Measurements from ENCODE around the gene CEP72.
"Not testable (repeated sequence)": the region's sequence is repeated elsewhere in the genome, so short reads cannot be mapped to it uniquely, and the experiment has no call there.

Gene CEP72

DNA sequence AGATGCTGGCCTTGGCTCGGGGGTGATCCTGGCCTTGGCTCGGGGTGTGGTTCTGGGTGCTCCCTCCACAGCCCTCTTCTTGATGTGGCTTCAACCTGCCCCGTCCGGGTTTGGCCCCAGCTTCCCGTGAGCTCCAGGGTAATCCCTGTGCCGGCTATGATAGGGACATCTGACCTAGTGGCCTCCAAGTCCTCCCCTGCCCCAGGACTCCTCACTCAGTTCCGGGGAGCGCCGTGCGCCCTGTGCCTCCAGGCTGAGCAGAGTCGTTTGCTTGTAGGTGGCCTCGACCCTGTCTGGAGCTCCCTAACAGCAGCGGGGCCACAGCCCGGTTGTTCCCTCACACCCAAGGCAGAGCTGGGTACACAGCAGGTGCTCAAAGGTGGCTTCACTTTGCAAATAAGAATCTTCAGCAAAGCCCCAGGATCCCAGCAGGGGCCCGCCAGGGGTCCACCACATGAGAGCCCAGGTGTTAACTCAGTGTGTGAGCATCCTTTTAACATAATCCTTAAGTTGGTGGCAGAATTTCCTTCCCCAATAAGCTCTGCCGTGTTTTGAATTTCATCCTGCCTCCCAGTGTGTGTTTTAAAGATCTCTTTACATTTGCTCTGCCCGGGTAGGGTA lies 32.3 kb upstream of the CEP72 start:
- no peak for DNase-seq (ENCODE audit: low spot score)

DNA sequence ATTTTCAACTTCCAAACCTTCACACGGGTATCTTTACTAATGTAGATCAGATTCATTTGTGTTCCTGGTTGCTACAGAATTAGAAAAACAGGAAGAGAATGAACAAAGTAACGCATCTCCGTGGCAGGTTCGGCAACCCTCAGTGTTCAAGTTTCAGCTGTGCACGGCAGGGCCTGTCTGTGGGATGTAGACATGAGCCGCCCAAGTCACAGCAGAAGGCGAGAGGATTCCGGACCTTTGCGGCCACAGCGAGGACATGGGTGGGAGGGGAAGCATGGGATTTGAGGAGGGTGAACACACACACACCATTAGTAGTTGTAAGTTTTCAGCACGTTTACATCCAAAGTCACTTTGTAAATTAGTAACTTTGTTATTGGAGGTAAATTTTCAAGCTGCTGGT lies 31.7 kb upstream of the CEP72 start:
- no peak for DNase-seq (ENCODE audit: low spot score)

DNA sequence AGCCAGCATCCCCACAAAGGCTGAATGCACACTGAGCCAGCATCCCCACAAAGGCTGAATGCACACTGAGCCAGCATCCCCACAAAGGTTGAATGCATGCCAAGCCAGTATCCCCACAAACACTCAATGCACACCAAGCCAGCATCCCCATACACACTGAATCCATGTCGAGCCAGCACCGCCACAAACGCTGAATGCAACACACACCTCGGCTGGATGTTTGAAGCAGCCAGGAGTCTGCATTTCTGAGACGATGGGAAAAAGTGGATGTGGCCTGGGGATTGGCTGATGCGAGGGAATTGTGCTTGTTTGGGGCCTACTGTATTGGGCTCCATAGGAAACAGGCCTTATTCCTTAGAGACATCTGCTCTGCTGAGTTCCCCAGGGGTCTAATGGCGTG lies 30.9 kb upstream of the CEP72 start:
- no peak for DNase-seq (ENCODE audit: low spot score)

DNA sequence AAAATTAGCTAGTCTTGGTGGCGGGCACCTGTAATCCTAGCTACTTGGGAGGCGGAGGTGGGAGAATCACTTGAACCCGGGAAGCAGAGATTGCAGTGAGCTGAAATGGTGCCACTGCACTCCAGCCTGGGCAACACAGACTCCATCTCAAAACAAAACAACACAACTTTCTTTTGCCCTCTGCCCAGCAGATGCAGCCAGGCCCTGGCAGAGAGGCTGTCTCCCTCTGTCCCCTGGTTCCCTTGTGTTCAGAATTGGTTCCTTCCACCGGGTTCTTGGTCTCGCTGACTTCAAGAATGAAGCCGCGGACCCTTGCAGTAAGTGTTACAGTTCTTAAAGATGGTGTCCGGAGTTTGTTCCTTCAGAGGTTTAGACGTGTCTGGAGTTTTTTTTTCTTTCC lies 30.2 kb upstream of the CEP72 start:
- DNase-seq (ENCODE audit: low spot score) = no peak

DNA sequence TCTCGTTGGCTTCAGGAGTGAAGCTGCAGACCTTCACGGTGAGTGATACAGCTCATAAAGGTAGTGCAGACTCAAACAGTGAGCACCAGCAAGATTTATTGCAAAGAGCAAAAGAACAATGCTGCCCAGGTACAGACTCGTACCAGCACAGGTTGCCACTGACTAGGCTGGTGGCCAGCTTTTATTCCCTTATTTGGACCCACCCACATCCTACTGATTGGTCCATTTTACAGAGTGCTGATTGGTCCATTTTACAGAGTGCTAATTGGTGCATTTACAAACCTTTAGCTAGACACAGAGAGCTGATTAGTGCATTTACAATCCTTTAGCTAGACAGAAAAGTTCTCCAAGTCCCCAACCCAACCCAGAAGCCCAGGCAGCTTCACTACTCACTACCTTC lies 29.7 kb upstream of the CEP72 start:
- DNase-seq (ENCODE audit: low spot score) = not testable (repeated sequence)

DNA sequence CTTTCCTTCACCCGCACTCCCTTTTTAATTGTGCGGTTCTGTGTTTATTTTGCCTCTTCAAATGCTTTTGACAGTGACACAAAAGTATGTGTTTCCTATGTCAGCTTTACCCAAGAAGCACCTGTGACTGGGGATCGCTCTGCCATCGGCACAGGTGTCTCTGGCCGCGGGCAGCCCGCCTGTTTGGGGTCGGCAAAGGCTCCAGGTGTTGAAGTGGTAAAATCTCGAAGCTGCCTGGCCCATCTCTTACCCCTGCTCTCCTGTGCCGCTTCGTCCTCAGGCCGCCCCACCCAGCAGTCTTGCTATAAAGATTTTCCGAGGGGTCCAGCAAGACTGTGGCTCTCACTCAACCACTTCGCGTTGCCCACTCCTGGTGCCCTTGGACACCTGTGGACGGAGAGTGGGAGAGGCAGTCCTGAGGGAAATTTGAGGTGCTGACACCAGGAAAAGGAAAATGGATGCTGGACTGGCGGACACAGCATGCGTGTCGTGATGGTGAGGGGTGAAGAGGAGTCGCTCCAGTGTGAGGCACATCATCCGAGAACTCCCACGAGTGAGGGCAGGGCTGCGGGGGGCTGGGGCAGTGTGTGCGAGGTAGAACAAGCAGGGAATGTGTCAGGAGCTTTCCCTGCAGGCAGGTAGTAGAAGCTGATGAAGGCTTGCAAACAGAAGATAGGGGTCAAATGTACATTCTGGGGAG lies 29.1 kb upstream of the CEP72 start:
- no peak for DNase-seq (ENCODE audit: low spot score)

DNA sequence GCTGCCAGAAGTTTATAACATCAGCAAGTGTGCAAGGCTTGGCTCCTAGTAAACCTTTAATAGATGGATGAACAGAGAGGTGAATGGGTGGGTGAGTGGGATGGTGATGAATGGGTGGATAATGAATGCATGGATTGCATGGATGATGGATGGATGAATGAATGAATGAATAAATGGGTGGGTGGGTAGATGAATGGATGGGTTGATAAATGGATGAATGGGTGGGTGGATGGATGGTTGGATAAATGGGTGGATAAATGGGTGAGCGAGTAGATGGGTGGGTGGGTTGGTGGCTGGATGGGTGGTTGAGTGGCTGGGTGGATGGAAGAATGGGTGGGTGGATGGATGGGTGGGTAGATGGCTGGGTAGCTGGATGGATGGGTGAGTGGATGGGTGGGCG lies 28.5 kb upstream of the CEP72 start:
- no peak for DNase-seq (ENCODE audit: low spot score)

DNA sequence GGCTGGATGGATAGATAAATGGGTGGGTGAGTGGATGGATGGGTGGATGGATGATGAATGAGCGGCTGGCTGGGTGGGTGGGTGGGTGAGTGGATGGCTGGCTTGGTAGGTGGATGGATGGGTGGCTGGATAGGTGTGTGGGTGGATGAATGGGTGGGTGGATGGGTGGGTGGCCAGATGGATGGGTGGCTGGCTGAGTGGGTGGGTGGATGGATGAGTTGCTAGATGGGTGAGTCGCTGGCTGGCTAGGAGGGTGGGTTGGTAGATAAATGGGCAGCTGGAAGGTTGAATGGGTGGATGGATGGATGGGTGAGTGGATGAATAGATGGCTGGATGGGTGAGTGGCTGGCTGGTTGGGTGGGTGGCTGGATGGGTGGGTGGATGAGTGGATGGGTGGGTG lies 27.9 kb upstream of the CEP72 start:
- no peak for DNase-seq (ENCODE audit: low spot score)

DNA sequence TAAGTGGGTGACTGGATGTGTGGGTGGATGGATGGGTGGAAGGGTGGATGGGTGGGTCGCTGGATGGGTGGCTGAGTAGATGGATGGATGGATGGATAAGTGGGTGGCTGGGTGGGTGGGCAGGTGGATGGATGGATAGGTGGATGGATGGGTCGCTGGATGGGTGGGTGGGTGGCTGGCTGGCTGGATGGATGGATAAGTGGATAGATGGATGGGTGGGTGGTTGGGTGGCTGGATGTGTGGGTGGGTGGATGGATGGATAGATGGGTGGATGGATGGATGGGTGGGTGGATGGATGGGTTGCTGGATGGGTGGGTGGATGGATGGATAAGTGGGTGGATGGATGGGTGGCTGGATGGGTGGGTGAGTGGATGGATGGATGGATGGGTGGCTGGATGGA lies 27.3 kb upstream of the CEP72 start:
- DNase-seq (ENCODE audit: low spot score) = no peak

DNA sequence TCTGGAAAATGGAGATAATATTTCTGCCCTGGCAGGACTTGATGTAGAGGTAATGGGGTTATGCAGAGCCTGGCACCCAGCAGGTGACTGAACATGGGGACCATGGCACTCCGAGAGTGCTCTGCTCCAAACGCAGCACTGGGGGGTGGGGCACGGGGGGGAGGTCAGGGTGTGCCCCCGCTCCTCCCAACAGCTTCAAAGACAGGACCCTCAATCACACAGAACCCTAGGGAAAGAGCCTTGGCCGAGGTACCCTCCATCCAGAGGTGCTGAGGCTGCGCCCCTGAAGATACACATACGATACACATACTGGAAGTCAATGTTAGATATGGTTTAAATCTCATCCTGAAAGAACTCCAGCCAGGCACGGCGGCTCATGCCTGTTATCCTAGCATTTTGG lies 26.6 kb upstream of the CEP72 start:
- DNase-seq (ENCODE audit: low spot score) = no peak

DNA sequence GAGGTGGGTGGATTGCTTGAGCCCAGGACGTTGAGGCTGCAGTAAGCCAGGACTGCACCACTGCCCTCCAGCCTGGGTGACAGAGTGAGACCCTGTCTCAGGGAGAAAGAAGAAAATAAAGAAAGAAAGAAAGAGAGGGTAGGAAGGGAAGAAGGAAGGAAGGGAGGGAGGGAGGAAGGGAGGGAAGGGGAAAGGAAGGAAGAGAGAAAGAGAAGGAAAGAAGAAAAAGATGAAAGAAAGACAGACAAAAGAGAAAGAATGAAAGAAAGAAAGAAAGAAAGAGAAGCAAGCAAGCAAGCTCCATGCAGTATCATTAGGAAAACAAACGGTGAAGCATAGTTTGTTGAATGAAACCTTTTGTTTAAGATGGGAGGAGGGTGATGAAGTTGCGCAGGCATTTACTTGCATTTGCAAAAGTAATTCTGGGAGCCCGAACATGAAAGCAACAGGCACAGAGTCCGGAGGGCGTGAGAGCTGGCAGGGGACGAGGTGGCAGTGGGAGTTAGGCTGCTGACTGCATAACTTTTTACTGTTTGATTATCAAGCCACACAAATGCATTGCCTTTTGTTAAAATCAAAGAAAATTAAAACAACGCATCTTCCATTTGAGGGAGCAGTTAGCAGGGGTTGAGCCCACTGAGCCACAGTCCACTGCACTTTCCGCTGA lies 26.0 kb upstream of the CEP72 start:
- DNase-seq (ENCODE audit: low spot score) = no peak

DNA sequence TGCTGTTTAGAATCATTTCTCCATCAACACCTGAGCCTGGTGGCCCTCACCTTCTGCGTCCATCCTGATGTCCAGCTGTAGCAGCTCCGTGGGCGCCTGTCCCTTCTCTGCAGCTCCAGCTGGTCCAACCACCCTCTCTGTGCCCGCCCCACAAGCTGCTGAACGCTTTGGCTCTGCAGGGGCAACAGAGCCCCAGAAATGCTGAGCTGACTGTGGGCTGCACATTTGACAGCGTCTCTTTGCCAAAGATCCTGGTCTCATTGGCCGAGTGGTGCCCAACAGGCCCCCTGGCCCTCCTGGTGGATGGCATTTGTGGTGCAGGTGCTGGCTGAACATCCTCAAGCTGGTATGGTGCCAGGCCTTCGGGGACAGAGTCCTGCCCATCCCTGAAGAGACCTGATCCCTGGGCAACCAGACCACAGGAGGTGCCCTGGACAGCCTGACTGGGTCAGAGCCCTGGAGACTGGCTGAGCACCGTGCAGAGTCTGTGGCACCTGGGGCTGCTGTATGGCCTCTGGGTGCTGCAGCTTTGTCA lies 25.3 kb upstream of the CEP72 start:
- DNase-seq (ENCODE audit: low spot score) = no peak

DNA sequence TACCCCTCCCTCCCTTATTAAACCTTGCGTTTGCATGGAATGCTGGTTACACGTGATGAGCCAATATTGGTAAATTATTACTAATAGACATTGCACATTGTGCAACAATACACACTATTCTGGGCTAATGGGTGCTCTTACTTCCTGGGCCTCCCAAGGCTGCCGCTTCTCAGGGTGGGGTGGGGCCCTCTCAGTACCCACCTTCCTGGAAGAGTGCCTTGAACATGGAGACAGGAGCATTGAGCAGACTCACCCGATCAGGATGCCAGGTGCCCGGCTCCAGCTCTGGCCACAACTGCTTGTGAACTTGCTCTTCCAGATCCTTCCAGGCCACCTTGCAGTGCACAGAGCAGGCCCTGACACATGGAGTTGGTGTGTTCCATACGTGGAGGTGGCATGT lies 24.7 kb upstream of the CEP72 start:
- DNase-seq (ENCODE audit: low spot score) = no peak

DNA sequence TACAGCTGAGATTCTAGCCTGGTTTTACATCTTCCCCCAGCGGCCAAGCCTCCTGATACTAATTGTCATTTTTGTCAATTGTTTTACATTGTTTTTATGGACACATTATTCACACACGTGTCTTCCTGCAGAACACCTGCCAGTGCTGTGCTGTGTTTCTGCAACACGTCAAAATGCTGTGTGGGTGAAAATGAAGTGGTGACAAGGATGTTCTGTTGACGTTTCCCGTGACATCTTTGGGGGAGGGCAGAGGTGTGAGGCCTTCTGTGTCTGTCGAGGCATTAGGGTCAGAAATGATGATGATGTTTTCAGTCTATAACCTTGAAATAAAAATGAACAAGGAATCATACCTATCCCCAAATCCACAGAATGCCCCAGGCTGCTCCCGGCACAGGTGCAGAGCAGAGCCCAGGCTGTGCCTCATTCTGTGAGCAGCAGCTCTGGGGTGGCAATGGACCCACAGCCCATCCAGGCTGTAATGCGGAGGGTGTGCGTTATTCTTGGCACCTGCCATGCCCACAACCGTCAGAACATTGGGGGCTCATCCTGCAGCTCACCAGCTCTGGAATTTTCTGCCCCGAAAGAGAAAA lies 23.6 kb upstream of the CEP72 start:
- DNase-seq (ENCODE audit: low spot score) = no peak

DNA sequence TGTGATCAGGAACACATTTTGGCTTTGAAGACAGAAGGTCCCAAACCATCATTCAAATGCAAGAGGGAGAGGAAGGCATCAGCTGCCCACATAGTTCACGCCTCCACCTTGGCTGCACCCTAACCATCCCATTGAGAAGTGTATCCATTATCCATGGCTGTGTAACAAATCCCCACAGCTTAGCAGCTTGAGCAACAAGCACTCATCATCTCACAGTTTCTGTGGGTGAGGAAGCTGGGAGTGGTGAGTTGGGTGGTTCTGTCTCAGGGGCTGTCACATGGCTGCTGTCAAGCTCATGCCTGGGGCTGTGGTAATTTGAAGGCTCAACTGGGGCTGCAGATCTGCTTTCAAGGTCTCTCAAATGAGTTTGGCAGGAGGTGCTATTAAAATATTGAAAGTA lies 23.0 kb upstream of the CEP72 start:
- no peak for DNase-seq (ENCODE audit: low spot score)

DNA sequence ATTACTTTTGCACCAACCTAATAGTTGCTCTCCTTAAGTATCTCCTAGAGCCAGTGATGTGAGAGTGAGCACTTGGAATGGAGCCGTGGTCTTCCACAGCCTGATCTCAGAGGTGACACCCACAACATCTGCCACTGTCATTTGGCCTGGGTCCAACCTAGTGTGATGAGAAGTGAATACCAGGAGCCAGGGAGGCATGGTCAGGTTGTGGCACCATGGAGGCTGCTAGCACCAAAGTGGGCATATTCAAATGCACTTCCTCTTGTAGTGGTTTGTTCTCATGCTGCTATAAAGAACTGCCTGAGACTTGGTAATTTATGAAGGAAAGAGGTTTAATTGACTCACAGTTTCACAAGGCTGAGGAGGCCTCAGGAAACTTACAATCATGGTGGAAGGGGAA lies 22.6 kb upstream of the CEP72 start:
- DNase-seq (ENCODE audit: low spot score) = no peak

DNA sequence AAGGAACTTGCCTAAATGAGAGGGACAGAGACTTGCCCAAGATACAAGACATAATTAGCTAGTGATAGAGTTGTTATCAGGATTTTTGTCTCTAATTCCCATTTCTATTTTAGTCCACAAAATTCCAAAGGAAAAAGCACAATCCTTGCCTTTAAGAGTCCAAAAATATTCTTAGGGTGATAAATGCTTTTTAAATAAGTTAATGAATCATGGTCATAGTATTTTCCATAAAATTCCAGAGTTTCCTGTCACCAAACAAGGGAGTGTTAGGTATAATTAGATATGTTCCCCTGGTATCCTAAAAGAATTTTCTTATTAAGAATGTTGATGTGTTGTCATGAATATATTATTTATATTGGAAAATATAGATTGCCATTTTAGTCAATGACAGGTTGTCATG lies 21.8 kb upstream of the CEP72 start:
- no peak for DNase-seq (ENCODE audit: low spot score)

DNA sequence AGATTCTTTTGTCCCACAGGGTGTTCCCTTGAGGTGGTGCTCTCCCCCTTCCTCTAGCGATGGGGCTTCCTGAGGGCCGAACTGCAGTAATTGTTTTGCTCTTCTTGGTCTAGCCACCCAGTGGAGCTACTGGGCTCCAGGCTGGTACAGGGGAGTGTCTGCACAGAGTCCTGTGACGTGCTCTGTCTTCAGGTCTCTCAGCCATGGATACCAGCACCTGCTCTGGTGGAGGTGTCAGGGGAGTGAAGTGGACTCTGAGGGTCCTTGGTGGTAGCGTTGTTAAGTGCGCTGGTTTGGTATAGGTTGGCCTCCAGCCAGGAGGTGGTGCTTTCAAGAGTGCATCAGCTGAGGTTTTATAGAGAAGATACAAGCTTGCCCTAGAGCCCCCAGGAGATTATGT lies 20.4 kb upstream of the CEP72 start:
- no peak for DNase-seq (ENCODE audit: low spot score)

DNA sequence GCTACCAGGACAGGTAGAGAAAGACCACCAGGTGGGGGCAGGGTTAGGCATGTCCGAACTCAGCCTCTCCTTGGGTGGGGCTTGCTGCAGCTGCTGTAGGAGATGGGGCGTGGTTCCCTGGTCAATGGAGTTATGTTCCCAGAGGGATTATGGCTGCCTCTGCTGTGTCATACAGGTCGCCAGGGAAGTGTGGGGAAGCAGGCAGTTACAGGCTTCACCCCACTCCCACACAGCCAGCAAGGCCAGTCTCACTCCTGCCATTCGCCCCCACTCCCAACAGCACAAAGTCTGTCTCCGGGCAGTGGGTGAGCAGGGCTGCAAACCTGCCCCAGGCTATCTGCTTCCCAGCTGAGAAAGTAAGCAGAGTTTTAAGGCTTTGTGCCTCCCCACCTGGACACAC lies 20.0 kb upstream of the CEP72 start:
- no peak for DNase-seq (ENCODE audit: low spot score)

DNA sequence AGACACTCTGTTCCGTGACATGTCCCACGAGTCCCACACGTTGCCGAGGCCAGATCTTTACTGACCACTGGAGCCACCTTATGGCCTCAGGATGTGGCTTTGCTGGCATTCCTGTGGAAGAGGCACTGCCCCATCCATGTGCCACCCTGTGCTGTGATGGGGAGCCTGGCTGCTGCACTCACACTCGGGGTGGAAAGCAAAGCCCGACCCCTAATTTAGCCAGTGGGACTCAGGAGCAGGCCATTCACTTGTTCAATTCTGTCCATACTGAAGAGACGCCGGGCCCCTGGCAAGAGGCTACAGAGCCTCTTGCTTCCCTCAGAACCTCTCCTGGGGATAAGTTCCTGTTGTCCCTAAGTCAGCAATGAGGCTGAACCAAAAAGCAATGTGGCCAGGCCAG lies 18.6 kb upstream of the CEP72 start:
- DNase-seq (ENCODE audit: low spot score) = no peak

DNA sequence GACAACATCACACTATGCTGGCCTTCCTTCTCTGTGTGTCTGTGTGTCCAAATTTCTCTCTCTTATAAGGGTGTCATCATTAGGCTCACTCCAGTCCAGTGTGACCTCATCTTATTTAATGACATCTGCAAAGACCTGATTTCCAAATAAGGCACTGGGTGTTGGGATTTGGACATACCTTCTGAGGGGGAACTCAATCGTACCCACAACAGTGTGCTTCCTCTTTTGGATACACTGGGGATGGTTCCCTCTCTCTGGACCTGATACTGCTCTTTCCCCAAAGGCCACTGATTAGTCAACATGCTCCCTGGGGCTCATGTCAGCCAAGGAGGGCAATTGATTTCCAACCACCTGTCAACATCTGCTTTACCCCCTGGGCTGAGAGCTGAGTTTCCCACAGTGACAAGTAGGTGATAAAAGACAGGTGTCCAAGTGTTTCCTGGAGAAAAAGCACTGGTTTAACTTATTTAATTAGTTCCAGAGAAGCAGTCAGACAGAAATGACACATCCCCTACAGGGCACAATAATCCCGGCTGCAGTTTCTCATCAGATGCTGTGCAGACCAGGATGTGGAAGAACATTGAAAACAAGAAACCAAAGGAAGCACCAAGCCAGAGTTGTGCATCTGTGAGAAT lies 17.8 kb upstream of the CEP72 start:
- DNase-seq (ENCODE audit: low spot score) = peak; percentile 87

DNA sequence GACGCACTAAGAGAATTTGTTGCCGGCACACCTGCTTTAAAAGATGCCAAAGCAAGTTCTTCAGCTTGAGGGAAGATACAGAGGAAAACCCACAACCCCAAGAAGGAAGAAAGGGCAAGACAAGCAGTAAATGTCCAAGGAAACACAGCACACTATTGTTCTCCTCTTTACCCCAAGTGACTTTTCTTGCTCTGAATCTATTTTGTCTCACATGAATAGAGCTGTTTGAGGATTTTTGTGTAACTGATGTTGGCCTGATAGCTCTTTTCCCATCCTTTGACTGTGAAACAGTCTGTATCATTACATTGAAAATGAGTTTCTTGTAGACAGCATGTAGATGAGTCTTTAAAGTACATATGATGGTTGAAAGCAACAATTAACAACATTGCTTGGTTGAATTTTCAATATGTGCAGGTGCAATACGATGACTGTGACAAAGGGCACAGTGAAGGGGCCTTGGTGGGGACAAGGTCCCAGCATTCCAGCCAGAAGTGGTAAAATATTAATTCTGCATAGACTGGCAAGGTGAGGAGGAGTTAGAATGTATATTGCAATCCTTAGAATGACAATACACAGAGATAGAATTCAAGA lies 16.8 kb upstream of the CEP72 start:
- DNase-seq (ENCODE audit: low spot score) = no peak
